ENCODE measurements around the gene ZSWIM4.

DNA sequence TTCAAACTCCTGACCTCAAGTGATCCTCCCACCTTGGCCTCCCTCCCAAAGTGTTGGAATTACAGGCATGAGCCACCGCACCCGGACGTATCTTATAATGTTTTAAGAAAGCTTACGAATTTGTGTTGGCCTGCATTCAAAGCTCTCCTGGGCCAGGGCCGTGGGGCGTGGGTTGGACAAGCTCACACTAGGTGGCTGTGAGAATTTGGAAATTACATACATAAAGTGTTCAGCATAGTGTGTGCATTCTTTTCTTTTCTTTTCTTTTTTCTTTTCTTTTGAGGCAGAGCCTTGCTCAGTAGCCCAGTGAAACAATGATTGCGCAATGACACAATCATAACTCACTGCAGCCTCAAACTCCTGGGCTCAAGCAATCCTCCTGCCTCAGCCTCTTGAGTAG, 2.6 kb downstream of the ZSWIM4 start:
- no peak for TF ChIP-seq POLR2A (IDR thresholded peaks at IDR 0.05; ENCODE audit: low read depth, low read length)
- no peak for TF ChIP-seq ZNF274 (IDR thresholded peaks at IDR 0.05; ENCODE audit: insufficient read depth, insufficient read length)
- TF ChIP-seq SMC3 (IDR thresholded peaks at IDR 0.05; ENCODE audit: borderline replicate concordance, low read length) = no peak
- TF ChIP-seq, protein P1, sequence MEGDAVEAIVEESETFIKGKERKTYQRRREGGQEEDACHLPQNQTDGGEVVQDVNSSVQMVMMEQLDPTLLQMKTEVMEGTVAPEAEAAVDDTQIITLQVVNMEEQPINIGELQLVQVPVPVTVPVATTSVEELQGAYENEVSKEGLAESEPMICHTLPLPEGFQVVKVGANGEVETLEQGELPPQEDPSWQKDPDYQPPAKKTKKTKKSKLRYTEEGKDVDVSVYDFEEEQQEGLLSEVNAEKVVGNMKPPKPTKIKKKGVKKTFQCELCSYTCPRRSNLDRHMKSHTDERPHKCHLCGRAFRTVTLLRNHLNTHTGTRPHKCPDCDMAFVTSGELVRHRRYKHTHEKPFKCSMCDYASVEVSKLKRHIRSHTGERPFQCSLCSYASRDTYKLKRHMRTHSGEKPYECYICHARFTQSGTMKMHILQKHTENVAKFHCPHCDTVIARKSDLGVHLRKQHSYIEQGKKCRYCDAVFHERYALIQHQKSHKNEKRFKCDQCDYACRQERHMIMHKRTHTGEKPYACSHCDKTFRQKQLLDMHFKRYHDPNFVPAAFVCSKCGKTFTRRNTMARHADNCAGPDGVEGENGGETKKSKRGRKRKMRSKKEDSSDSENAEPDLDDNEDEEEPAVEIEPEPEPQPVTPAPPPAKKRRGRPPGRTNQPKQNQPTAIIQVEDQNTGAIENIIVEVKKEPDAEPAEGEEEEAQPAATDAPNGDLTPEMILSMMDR (IDR thresholded peaks at IDR 0.05 in 2 of 3, conservative IDR thresholded peaks at IDR 0.05 in 1 of 3; ENCODE audit: control insufficient read depth in 2 of 3, extremely low read depth in 1 of 3, insufficient read depth in 1 of 3, low read depth in 3 of 3, low read length in 3 of 3) = no peak
- TF ChIP-seq POLR2AphosphoS5 (IDR thresholded peaks at IDR 0.05; ENCODE audit: low read length) = no peak
- no peak for TF ChIP-seq SIN3A (IDR thresholded peaks at IDR 0.05; ENCODE audit: low read depth, low read length)
- TF ChIP-seq, protein P2, sequence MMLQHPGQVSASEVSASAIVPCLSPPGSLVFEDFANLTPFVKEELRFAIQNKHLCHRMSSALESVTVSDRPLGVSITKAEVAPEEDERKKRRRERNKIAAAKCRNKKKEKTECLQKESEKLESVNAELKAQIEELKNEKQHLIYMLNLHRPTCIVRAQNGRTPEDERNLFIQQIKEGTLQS (IDR thresholded peaks at IDR 0.05; ENCODE audit: borderline replicate concordance, extremely low read depth, low read depth, low read length) = no peak
- no peak for TF ChIP-seq JUNB (IDR thresholded peaks at IDR 0.05)
- TF ChIP-seq CREM (IDR thresholded peaks at IDR 0.05; ENCODE audit: low read depth) = no peak
- TF ChIP-seq HDGF (IDR thresholded peaks at IDR 0.05) = no peak
- TF ChIP-seq, protein P3, sequence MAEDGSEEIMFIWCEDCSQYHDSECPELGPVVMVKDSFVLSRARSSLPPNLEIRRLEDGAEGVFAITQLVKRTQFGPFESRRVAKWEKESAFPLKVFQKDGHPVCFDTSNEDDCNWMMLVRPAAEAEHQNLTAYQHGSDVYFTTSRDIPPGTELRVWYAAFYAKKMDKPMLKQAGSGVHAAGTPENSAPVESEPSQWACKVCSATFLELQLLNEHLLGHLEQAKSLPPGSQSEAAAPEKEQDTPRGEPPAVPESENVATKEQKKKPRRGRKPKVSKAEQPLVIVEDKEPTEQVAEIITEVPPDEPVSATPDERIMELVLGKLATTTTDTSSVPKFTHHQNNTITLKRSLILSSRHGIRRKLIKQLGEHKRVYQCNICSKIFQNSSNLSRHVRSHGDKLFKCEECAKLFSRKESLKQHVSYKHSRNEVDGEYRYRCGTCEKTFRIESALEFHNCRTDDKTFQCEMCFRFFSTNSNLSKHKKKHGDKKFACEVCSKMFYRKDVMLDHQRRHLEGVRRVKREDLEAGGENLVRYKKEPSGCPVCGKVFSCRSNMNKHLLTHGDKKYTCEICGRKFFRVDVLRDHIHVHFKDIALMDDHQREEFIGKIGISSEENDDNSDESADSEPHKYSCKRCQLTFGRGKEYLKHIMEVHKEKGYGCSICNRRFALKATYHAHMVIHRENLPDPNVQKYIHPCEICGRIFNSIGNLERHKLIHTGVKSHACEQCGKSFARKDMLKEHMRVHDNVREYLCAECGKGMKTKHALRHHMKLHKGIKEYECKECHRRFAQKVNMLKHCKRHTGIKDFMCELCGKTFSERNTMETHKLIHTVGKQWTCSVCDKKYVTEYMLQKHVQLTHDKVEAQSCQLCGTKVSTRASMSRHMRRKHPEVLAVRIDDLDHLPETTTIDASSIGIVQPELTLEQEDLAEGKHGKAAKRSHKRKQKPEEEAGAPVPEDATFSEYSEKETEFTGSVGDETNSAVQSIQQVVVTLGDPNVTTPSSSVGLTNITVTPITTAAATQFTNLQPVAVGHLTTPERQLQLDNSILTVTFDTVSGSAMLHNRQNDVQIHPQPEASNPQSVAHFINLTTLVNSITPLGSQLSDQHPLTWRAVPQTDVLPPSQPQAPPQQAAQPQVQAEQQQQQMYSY (CRISPR knock-in tag; IDR thresholded peaks at IDR 0.05) = no peak
- TF ChIP-seq EZH2 (IDR thresholded peaks at IDR 0.05; ENCODE audit: borderline replicate concordance, control insufficient read depth, low read depth, low read length) = no peak
- no peak for TF ChIP-seq CREB1 (IDR thresholded peaks at IDR 0.05; ENCODE audit: low read depth)
- TF ChIP-seq, protein P4, sequence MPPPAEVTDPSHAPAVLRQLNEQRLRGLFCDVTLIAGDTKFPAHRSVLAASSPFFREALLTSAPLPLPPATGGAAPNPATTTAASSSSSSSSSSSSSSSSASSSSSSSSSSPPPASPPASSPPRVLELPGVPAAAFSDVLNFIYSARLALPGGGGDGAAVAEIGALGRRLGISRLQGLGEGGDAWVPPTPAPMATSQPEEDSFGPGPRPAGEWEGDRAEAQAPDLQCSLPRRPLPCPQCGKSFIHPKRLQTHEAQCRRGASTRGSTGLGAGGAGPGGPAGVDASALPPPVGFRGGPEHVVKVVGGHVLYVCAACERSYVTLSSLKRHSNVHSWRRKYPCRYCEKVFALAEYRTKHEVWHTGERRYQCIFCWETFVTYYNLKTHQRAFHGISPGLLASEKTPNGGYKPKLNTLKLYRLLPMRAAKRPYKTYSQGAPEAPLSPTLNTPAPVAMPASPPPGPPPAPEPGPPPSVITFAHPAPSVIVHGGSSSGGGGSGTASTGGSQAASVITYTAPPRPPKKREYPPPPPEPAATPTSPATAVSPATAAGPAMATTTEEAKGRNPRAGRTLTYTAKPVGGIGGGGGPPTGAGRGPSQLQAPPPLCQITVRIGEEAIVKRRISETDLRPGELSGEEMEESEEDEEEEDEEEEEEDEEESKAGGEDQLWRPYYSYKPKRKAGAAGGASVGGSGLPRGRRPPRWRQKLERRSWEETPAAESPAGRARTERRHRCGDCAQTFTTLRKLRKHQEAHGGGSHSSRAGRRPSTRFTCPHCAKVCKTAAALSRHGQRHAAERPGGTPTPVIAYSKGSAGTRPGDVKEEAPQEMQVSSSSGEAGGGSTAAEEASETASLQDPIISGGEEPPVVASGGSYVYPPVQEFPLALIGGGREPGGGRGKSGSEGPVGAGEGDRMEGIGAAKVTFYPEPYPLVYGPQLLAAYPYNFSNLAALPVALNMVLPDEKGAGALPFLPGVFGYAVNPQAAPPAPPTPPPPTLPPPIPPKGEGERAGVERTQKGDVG (CRISPR knock-in tag; IDR thresholded peaks at IDR 0.05) = no peak

Measured in GM12878 (cell line).